K562 (cell line): ENCODE data around the gene KNDC1. TPM values are rescaled to one million over a fixed set of nuclear protein-coding genes. Genes with fewer than 3 reads are reported as not detected.

Experiments used
- ATAC-seq: fragments of 200-7000 bp; cut with Tn5 transposase; 3 replicates; pipeline ENCODE4 v1.9.1; 2020; ENCODE audit warnings: moderate library complexity
- BruUV-seq: library from RNA; stranded (reverse); fragments of 400-500 nt; replicated peaks from 2 replicates; lab custom pipeline; 2021; lab: Mats Ljungman, UMichigan
- CTCF ChIA-PET: fragments of 300-600 bp; formaldehyde crosslinking; extraction: SDS; loops from one replicate; lab custom pipeline; 2021; ENCODE audit warnings: low intra/inter-chr PET ratio; lab: Yijun Ruan, JAX
- POLR2A ChIA-PET: fragments of 300-600, 350-650 bp; sonication (Branson Sonifier 250); formaldehyde crosslinking; extraction: SDS; loops from one replicate; lab custom pipeline; 2021; ENCODE audit warnings: antibody characterized with exemption, inconsistent platforms; lab: Yijun Ruan, JAX
- DNase-seq, 4 experiments: peaks; one replicate each; pipeline versions ENCODE4 v3.0.0 to v3.0.0-alpha.2; 2011 to 2018; ENCODE audit warnings: low spot score in 3 of 4, mixed read lengths in 3 of 4; ENCODE audit errors: extremely low read depth in 1 of 4
- FAIRE-seq: peaks from 2 replicates; lab custom pipeline; 2011; peaks lifted over from hg19 to GRCh38; lab: Jason Lieb, UNC
- H2AFZ ChIP-seq: 2 replicates; pipeline ENCODE4 v1.6.0; 2011; ENCODE audit warnings: low read depth, low read length, control low read depth, inconsistent platforms
- H3K27ac ChIP-seq: fragments of 200-600 bp; 3 replicates; pipeline ENCODE4 v1.8.0; 2011; ENCODE audit warnings: low read depth, mild to moderate bottlenecking, control low read depth, inconsistent platforms, low read length, moderate library complexity, mixed read lengths; ENCODE audit errors: extremely low read depth
- H3K27me3 ChIP-seq, 2 experiments: fragments of 300-600 bp in 1 of 2; 2 replicates in 1 of 2; 3 replicates in 1 of 2; pipeline versions ENCODE4 v1.6.0 to v1.8.0; 2011; ENCODE audit warnings: inconsistent platforms in 2 of 2, low read length in 2 of 2, mild to moderate bottlenecking in 1 of 2, mixed read lengths in 1 of 2, moderate library complexity in 1 of 2; ENCODE audit not compliant: control insufficient read depth in 2 of 2, insufficient read depth in 2 of 2
- H3K36me3 ChIP-seq: fragments of 300-600 bp; 3 replicates; pipeline ENCODE4 v1.8.0; 2011; ENCODE audit warnings: mild to moderate bottlenecking, low read length, inconsistent platforms; ENCODE audit not compliant: control insufficient read depth, insufficient read depth
- H3K4me1 ChIP-seq, 2 experiments: fragments of 200-600 bp in 1 of 2; replicated peaks in 1 of 2; 2 replicates in 1 of 2; 3 replicates in 1 of 2; pipeline versions ENCODE4 v1.5.1 to v1.8.0; 2011; ENCODE audit warnings: inconsistent platforms in 2 of 2, low read length in 2 of 2, mild to moderate bottlenecking in 1 of 2, mixed read lengths in 1 of 2, moderate library complexity in 1 of 2; ENCODE audit not compliant: control insufficient read depth in 2 of 2, insufficient read depth in 2 of 2
- H3K4me2 ChIP-seq: 2 replicates; pipeline ENCODE4 v1.6.1; 2011; ENCODE audit warnings: low read length, control low read depth, inconsistent platforms, mixed read lengths; ENCODE audit not compliant: insufficient read depth
- H3K4me3 ChIP-seq: fragments of 200-600 bp; sonication (generic), shearing (Covaris generic); 2 replicates; pipeline ENCODE4 v1.5.1; 2016; ENCODE audit warnings: control low read depth, inconsistent platforms
- H3K79me2 ChIP-seq: fragments of 200-600 bp; 3 replicates; pipeline ENCODE4 v1.8.0; 2011; ENCODE audit warnings: low read length, inconsistent platforms; ENCODE audit not compliant: control insufficient read depth, insufficient read depth
- H3K9ac ChIP-seq, 2 experiments: 2 replicates each; pipeline versions ENCODE4 v1.6.0 to v1.6.1; 2011; ENCODE audit warnings: low read depth in 2 of 2, low read length in 2 of 2, control low read depth in 1 of 2, inconsistent platforms in 1 of 2, mild to moderate bottlenecking in 1 of 2, mixed read lengths in 1 of 2; ENCODE audit not compliant: insufficient read depth in 1 of 2
- H3K9me1 ChIP-seq: one replicate; pipeline ENCODE4 v1.6.0; 2011; ENCODE audit warnings: inconsistent platforms, mild to moderate bottlenecking, low read length, moderate library complexity; ENCODE audit not compliant: control insufficient read depth, insufficient read depth
- H3K9me3 ChIP-seq: replicated peaks from 2 replicates; pipeline ENCODE4 v1.5.1; 2011; ENCODE audit warnings: low read depth, low read length, inconsistent platforms; ENCODE audit not compliant: control insufficient read depth, insufficient read depth
- H4K20me1 ChIP-seq: replicated peaks from 2 replicates; pipeline ENCODE4 v1.6.1; 2011; ENCODE audit warnings: low read length, inconsistent platforms, mixed read lengths; ENCODE audit not compliant: control insufficient read depth, insufficient read depth
- CBX3 ChIP-seq, 2 experiments: IDR thresholded peaks; 1 replicate in 1 of 2; 2 replicates in 1 of 2; pipeline ENCODE4 v1.6.1; 2012; ENCODE audit warnings: inconsistent platforms in 2 of 2, low read length in 2 of 2, borderline replicate concordance in 1 of 2, control low read depth in 1 of 2
- CC2D1A ChIP-seq: fragments of 450-650 bp; IDR thresholded peaks from 2 replicates; pipeline ENCODE4 v1.6.1; 2017; ENCODE audit warnings: mild to moderate bottlenecking
- CCAR2 ChIP-seq: fragments of 200-400 bp; formaldehyde crosslinking; IDR thresholded peaks from 2 replicates; pipeline ENCODE4 v1.6.1; 2017; ENCODE audit warnings: mild to moderate bottlenecking, low read depth, low read length
- CEBPB ChIP-seq: fragments of 450-650 bp; IDR thresholded peaks from 2 replicates; pipeline ENCODE4 v1.6.1; 2016; ENCODE audit warnings: missing genetic modification characterization, missing compliant biosample characterization
- HOXB6 ChIP-seq: fragments of 250-450 bp; sonication (Bioruptor Pico); IDR thresholded peaks from 2 replicates; pipeline ENCODE4 v1.5.1; 2022; ENCODE audit warnings: mild to moderate bottlenecking, borderline replicate concordance
- PHB ChIP-seq: fragments of 250-450 bp; sonication (Bioruptor Pico); IDR thresholded peaks from 2 replicates; pipeline ENCODE4 v1.5.0; 2021
- RB1 ChIP-seq: fragments of 450-650 bp; IDR thresholded peaks from 2 replicates; pipeline ENCODE4 v1.6.1; 2017; ENCODE audit warnings: low read depth, mild to moderate bottlenecking
- SAP30 ChIP-seq: fragments of 200-600 bp; sonication (generic); IDR thresholded peaks from 2 replicates; pipeline ENCODE4 v1.6.1; 2012; ENCODE audit warnings: borderline replicate concordance, low read depth, mild to moderate bottlenecking, moderate library complexity, low read length, control low read depth, inconsistent platforms; ENCODE audit not compliant: insufficient read depth, poor library complexity, severe bottlenecking
- SIX5 ChIP-seq, 2 experiments: IDR thresholded peaks; 2 replicates each; pipeline ENCODE4 v1.6.1; 2011; ENCODE audit warnings: low read length in 2 of 2, borderline replicate concordance in 1 of 2, low read depth in 1 of 2, mild to moderate bottlenecking in 1 of 2, moderate library complexity in 1 of 2; ENCODE audit not compliant: insufficient read depth in 1 of 2
- SMAD1 ChIP-seq: fragments of 150-350 bp; IDR thresholded peaks from 2 replicates; pipeline ENCODE4 v1.6.1; 2014; ENCODE audit warnings: low read length, low read depth; ENCODE audit not compliant: partially characterized antibody
- STAT5B ChIP-seq: fragments of 250-450 bp; sonication (Bioruptor Pico); IDR thresholded peaks from 2 replicates; pipeline ENCODE4 v1.8.0; 2021; ENCODE audit warnings: mild to moderate bottlenecking, inconsistent platforms
- ZNF140 ChIP-seq: fragments of 250-450 bp; sonication (Bioruptor Pico); IDR thresholded peaks from 2 replicates; pipeline ENCODE4 v1.8.0; 2021; ENCODE audit warnings: moderate library complexity, mild to moderate bottlenecking, inconsistent platforms
- WGBS: fragments of 100-300 bp; shearing (Covaris generic); methylation state at CpG from one replicate; pipeline ENCODE4 v1.1.6; 2016; ENCODE audit warnings: low coverage, mixed read lengths; ENCODE audit not compliant: insufficient coverage; ENCODE audit errors: missing lambda C conversion rate; 5-methylcytosine and 5-hydroxymethylcytosine counted together
- in situ Hi-C: fragments of 300-500 bp; cut with MboI; formaldehyde crosslinking; loops from 4 replicates; pipeline ENCODE4 v1.15.0; 2018; ENCODE audit warnings: inconsistent platforms, mixed read lengths
- intact Hi-C: fragments of 100-400 bp; cut with micrococcal nuclease; formaldehyde crosslinking; loops from 2 replicates; pipeline ENCODE4 v1.14.2; 2022
- polyA plus RNA-seq, 8 experiments: library from polyadenylated mRNA; depleted of rRNA in 4 of 8; stranded (reverse) in 5 of 8; unstranded in 3 of 8; fragments of >200 nt; fragmentation: Nextera tagmentation in 2 of 8; fragmentation: Illumina TruSeq in 1 of 8; extraction: Ambion mirVana in 2 of 8; extraction: Trizol in 1 of 8; gene quantifications; 2 replicates each; pipeline versions ENCODE4 v1.2.1 to v1.2.3, GENCODE V29; 2011 to 2014; ENCODE audit warnings: inconsistent platforms in 1 of 8, missing spikeins in 1 of 8
- total RNA-seq, 7 experiments: library from RNA; depleted of rRNA in 6 of 7; stranded (reverse); fragments of >200 nt in 6 of 7; fragmentation: Illumina TruSeq in 2 of 7; extraction: Trizol in 2 of 7; gene quantifications; 2 replicates each; pipeline versions ENCODE4 v1.2.1 to v1.2.3, GENCODE V29; 2011 to 2021; ENCODE audit warnings: low replicate concordance in 1 of 7

Gene KNDC1
- total and polyA plus RNA-seq, 9 of the 15 experiments (the other 6 are each of a cell fraction or from before 2014, with no cell fraction given): 0.07 to 0.26 (median 0.11) TPM; not detected in 6

DNA sequence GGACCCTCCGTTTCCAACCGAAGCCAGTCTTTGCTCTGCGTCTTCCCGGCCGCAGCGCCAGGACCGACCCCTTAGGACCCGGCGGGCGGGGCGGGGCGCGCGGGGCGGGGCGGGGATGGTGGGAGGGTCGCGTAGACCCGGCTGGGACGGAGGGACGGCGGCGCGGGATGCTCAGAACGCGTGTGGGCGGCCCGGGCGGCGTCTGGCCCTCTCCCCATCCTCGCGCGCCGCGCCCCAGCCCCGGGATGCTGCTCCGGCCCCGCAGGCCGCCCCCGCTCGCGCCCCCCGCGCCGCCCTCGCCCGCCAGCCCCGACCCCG is 70.0 kb downstream of the KNDC1 start, which contains the start of gene UTF1:
TSS of gene UTF1 (plus strand) at position 174 of the 318 bp plus-strand sequence. CDS start at position 246, 72 bp downstream.
- H3K4me2 ChIP-seq: no peak within 1 kb of the TSS
- ChIA-PET POLR2A (no interaction called here), CTCF (no interaction called here)
- H2AFZ ChIP-seq: no peak within 1 kb of the TSS; the same call in 1 of the 2 replicates
- no peaks in the 10 kb centered on the region for H3K9me1 ChIP-seq
- H3K4me3 ChIP-seq: 0 out of 2 replicates have a peak within 1 kb of the TSS, but pooled peaks have one; percentile 8
- no peaks in the 10 kb centered on the region for H3K36me3 ChIP-seq
- peaks cover 10 to 44% of the 10 kb centered on the region in 2 experiments for H3K4me1 ChIP-seq
- TF ChIP-seq ZNF140: no peak
- no peak for TF ChIP-seq CBX3 (IDR thresholded peaks at IDR 0.05; ENCODE audit: borderline replicate concordance in 1 of 2, low read length in 2 of 2)
- no peak for TF ChIP-seq SIX5 (IDR thresholded peaks at IDR 0.05; ENCODE audit: borderline replicate concordance in 1 of 2, insufficient read depth in 1 of 2, low read depth in 1 of 2, low read length in 2 of 2)
- no peak for TF ChIP-seq CC2D1A
- no peak for TF ChIP-seq STAT5B (CRISPR knock-in tag)
- TF ChIP-seq PHB (CRISPR knock-in tag): no peak
- TF ChIP-seq SAP30: no peak
- TF ChIP-seq CCAR2: no peak
- TF ChIP-seq HOXB6 (CRISPR knock-in tag): no peak
- TF ChIP-seq SMAD1: no peak
- no peak for TF ChIP-seq CEBPB
- TF ChIP-seq RB1: no peak
- FAIRE-seq: no peak
- H3K27ac ChIP-seq: no peak within 1 kb of the TSS
- H3K79me2 ChIP-seq: no peaks in the 10 kb centered on the region
- in situ Hi-C loops (no loop called here), intact Hi-C loops (no loop called here)
- WGBS: 76% methylated on average over 3 of the region's 49 CpGs
- BruUV-seq: no TSS peak
- DNase-seq: peak in 1 of 4 experiments; percentile 33
- no peak for ATAC-seq
- peak within 1 kb of the TSS in 1 of 2 experiments; percentile 7; a peak in 1 of 4 replicates for H3K9ac ChIP-seq
- H3K9me3 ChIP-seq: no peaks in the 10 kb centered on the region
- no peaks in the 10 kb centered on the region for H3K27me3 ChIP-seq
- H4K20me1 ChIP-seq: no peaks in the 10 kb centered on the region
